ENCODE results near the gene PKP4. TPM values are rescaled to one million over a fixed set of nuclear protein-coding genes. Genes with fewer than 3 reads are reported as not detected.

Gene PKP4
- total RNA-seq, 1 experiment from 2014 or later: not detected

DNA sequence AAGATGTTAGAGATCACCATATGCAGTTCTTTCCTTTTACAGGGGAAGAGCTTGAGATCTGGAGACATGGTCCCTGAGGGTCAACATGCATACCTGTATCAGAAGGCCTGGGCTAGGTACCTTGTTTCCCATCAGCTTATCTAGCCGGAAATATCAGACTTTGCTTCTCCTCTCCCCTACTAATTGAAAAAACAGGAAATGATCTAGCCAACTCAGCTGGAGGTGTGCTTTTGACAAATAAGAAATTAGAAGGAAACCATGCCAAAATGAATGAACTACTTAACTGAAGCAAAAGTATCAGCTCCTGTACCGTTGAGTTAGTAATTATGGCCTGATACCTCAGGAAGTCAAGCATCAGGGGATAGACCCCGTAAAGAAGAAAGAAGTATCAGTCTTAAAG is 20.4 kb downstream of the PKP4 start:
- H4K20me1 ChIP-seq (ENCODE audit: insufficient read depth, low read depth, low read length): no peaks in the 10 kb centered on the region
- H3K4me2 ChIP-seq (ENCODE audit: low read depth, low read length, poor library complexity, severe bottlenecking): no peak overlapping the region
- no peaks in the 10 kb centered on the region for H3K27me3 ChIP-seq (ENCODE audit: low read length)
- H3K9ac ChIP-seq (ENCODE audit: low read length): no peak overlapping the region
- no peak overlapping the region for H3K4me3 ChIP-seq (ENCODE audit: low read length)
- no peak overlapping the region for H2AFZ ChIP-seq (ENCODE audit: low read length)
- no peaks in the 10 kb centered on the region for H3K4me1 ChIP-seq (ENCODE audit: low read length)
- H3K27ac ChIP-seq (ENCODE audit: low read length): no peak overlapping the region
- DNase-seq: no peak
- H3K79me2 ChIP-seq (ENCODE audit: low read length): no peaks in the 10 kb centered on the region
- H3K36me3 ChIP-seq (ENCODE audit: insufficient read depth, low read length): no peaks in the 10 kb centered on the region
- H3K9me3 ChIP-seq (ENCODE audit: low read length): no peaks in the 10 kb centered on the region
- no peaks in the 10 kb centered on the region; the same call in 1 of the 2 replicates for H3K9me2 ChIP-seq (replicated peaks; ENCODE audit: insufficient read depth, low read length)

DNA sequence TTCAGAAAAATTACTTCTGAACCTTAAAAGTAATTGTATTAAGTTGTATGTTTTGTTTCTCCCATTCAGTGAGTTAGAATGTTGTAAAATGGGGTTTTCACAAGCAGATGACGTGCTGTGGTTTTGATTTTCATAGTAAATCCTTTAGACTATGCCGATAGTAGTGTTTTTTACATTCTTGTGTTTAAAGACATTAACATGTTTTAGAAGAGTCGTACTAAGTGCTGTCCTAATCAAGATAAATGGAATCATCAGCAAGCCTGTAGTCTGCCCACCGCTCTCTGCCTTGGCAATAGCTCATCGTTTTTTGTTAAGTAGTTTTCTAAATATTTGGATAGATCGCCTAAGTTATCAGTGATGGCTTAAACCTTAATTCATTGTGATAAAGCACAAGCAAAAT is 21.5 kb downstream of the PKP4 start:
- no peaks in the 10 kb centered on the region for H3K4me1 ChIP-seq (ENCODE audit: low read length)
- no peaks in the 10 kb centered on the region for H3K9me3 ChIP-seq (ENCODE audit: low read length)
- no peaks in the 10 kb centered on the region; the same call in 1 of the 2 replicates for H3K9me2 ChIP-seq (replicated peaks; ENCODE audit: insufficient read depth, low read length)
- no peaks in the 10 kb centered on the region for H3K79me2 ChIP-seq (ENCODE audit: low read length)
- H3K27ac ChIP-seq (ENCODE audit: low read length): no peak overlapping the region
- no peak for DNase-seq
- no peak overlapping the region for H3K4me3 ChIP-seq (ENCODE audit: low read length)
- H2AFZ ChIP-seq (ENCODE audit: low read length): no peak overlapping the region
- no peak overlapping the region for H3K9ac ChIP-seq (ENCODE audit: low read length)
- H3K36me3 ChIP-seq (ENCODE audit: insufficient read depth, low read length): no peaks in the 10 kb centered on the region
- no peaks in the 10 kb centered on the region for H3K27me3 ChIP-seq (ENCODE audit: low read length)
- no peak overlapping the region for H3K4me2 ChIP-seq (ENCODE audit: low read depth, low read length, poor library complexity, severe bottlenecking)
- H4K20me1 ChIP-seq (ENCODE audit: insufficient read depth, low read depth, low read length): no peaks in the 10 kb centered on the region

DNA sequence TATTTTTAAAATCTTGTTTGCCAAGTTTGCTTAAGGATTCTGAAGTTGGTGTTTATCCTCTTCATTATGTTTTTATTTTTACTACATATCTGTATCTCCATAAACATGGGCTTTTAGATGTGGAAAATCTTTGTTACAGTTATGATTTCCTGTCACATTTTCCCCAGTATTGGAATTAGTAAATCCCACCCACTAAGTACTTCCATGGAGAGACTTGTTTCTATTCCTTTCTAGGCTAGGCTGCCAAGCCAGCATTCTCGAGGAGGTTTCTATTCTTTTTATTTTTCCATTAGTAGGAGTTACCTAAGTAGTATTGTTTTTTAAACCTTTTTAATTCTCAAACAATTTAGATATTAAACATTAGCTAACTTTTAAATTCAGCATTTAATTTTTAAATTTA is 22.1 kb downstream of the PKP4 start:
- no peaks in the 10 kb centered on the region for H3K36me3 ChIP-seq (ENCODE audit: insufficient read depth, low read length)
- no peaks in the 10 kb centered on the region for H3K79me2 ChIP-seq (ENCODE audit: low read length)
- no peak for DNase-seq
- H3K27ac ChIP-seq (ENCODE audit: low read length): no peak overlapping the region
- no peaks in the 10 kb centered on the region for H3K9me3 ChIP-seq (ENCODE audit: low read length)
- no peaks in the 10 kb centered on the region for H4K20me1 ChIP-seq (ENCODE audit: insufficient read depth, low read depth, low read length)
- no peaks in the 10 kb centered on the region for H3K27me3 ChIP-seq (ENCODE audit: low read length)
- no peak overlapping the region for H2AFZ ChIP-seq (ENCODE audit: low read length)
- H3K9ac ChIP-seq (ENCODE audit: low read length): no peak overlapping the region
- H3K9me2 ChIP-seq (replicated peaks; ENCODE audit: insufficient read depth, low read length): no peaks in the 10 kb centered on the region; the same call in 1 of the 2 replicates
- no peak overlapping the region for H3K4me3 ChIP-seq (ENCODE audit: low read length)
- no peak overlapping the region for H3K4me2 ChIP-seq (ENCODE audit: low read depth, low read length, poor library complexity, severe bottlenecking)
- no peaks in the 10 kb centered on the region for H3K4me1 ChIP-seq (ENCODE audit: low read length)

DNA sequence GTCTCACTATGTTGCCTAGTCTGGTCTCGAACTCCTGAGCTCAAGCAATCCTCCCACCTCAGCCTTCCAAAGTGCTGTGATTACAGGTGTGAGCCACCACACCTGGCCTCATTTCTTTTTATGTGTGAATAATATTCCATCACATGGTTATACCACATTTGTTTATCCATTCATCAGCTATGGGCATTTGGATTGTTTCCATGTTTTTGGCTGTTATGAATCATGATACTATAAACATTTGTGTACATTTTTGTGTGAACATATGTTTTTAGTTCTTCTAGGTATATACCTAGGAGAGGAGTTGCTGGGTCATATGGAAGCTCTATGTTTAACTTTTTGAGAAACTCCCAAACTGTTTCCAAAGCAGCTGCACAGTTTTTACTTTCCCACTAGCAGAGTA is 24.4 kb downstream of the PKP4 start:
- Histone ChIP-seq H4K20me1 (ENCODE audit: insufficient read depth, low read depth, low read length) (no peaks in the 10 kb centered on the region), H3K4me1 (ENCODE audit: low read length) (no peaks in the 10 kb centered on the region), H3K9me2 (replicated peaks; ENCODE audit: insufficient read depth, low read length) (no peaks in the 10 kb centered on the region; the same call in 1 of the 2 replicates), H3K79me2 (ENCODE audit: low read length) (no peaks in the 10 kb centered on the region), H3K4me3 (ENCODE audit: low read length) (no peak overlapping the region), H3K4me2 (ENCODE audit: low read depth, low read length, poor library complexity, severe bottlenecking) (no peak overlapping the region), H3K9ac (ENCODE audit: low read length) (no peak overlapping the region), H3K27ac (ENCODE audit: low read length) (no peak overlapping the region), H3K9me3 (ENCODE audit: low read length) (no peaks in the 10 kb centered on the region), H3K27me3 (ENCODE audit: low read length) (no peaks in the 10 kb centered on the region), H2AFZ (ENCODE audit: low read length) (no peak overlapping the region), H3K36me3 (ENCODE audit: insufficient read depth, low read length) (no peaks in the 10 kb centered on the region)
- no peak for DNase-seq

DNA sequence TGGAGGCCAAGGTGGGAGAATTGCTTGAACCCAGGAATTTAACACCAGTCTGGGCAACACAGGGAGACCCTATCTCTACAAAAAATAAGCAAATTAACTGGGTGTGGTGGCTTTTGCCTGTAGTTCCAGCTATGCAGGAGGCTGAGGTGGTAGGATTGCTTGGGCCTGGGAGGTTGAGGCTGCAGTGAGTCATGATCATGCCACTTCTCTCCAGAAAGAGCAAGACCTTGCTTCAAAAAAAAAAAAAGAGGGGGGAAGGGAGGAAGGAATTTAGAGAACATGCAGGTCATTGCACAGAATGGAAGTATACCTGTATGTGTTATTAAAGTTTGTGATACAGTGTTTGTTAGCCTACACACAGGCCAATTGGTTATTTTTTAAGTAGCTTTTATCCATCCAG is 25.8 kb downstream of the PKP4 start:
- H3K9me3 ChIP-seq (ENCODE audit: low read length): no peaks in the 10 kb centered on the region
- H3K36me3 ChIP-seq (ENCODE audit: insufficient read depth, low read length): no peaks in the 10 kb centered on the region
- H3K79me2 ChIP-seq (ENCODE audit: low read length): no peaks in the 10 kb centered on the region
- no peak for DNase-seq
- no peak overlapping the region for H3K4me2 ChIP-seq (ENCODE audit: low read depth, low read length, poor library complexity, severe bottlenecking)
- no peak overlapping the region for H2AFZ ChIP-seq (ENCODE audit: low read length)
- H3K4me1 ChIP-seq (ENCODE audit: low read length): no peaks in the 10 kb centered on the region
- H3K9me2 ChIP-seq (replicated peaks; ENCODE audit: insufficient read depth, low read length): no peaks in the 10 kb centered on the region
- H4K20me1 ChIP-seq (ENCODE audit: insufficient read depth, low read depth, low read length): no peaks in the 10 kb centered on the region
- H3K27me3 ChIP-seq (ENCODE audit: low read length): no peaks in the 10 kb centered on the region
- no peak overlapping the region for H3K9ac ChIP-seq (ENCODE audit: low read length)
- no peak overlapping the region for H3K4me3 ChIP-seq (ENCODE audit: low read length)
- no peak overlapping the region for H3K27ac ChIP-seq (ENCODE audit: low read length)

DNA sequence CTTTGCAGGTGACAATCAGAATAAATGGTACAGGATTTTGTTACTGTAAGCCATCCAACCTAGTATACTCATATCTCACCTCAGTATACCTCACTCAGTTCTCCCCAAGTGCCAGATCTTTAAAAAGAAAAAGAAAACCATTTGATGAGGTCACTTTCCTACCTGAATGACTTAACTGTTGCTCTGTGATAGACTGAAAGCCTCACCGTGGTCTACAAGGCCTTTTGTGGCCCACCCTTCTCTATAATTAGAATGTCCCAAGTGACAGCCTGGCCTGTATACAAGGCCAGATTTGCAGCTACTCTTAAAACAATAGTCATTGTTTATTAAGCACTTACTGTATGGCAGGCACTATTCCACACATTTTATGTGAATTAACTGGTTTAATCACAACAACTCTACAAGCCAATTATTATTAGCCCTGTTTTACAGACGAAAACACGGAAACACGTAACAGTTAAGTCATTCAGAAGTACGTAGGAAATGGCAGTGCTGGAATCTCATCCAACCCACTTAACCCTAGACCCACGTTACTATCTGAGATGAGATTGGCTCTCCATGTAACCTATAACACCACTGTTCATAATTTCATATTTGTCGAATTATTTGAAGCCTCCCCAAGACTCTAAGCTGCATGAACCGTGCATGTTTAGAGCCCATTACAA is 28.3 kb downstream of the PKP4 start:
- Histone ChIP-seq H3K9me3 (ENCODE audit: low read length) (no peaks in the 10 kb centered on the region), H3K27me3 (ENCODE audit: low read length) (no peaks in the 10 kb centered on the region), H3K36me3 (ENCODE audit: insufficient read depth, low read length) (no peaks in the 10 kb centered on the region), H3K79me2 (ENCODE audit: low read length) (no peaks in the 10 kb centered on the region), H2AFZ (ENCODE audit: low read length) (no peak overlapping the region), H3K4me3 (ENCODE audit: low read length) (no peak overlapping the region), H3K27ac (ENCODE audit: low read length) (no peak overlapping the region), H3K9me2 (replicated peaks; ENCODE audit: insufficient read depth, low read length) (no peaks in the 10 kb centered on the region), H3K4me2 (ENCODE audit: low read depth, low read length, poor library complexity, severe bottlenecking) (no peak overlapping the region), H3K4me1 (ENCODE audit: low read length) (no peaks in the 10 kb centered on the region), H3K9ac (ENCODE audit: low read length) (no peak overlapping the region), H4K20me1 (ENCODE audit: insufficient read depth, low read depth, low read length) (no peaks in the 10 kb centered on the region)
- no peak for DNase-seq

DNA sequence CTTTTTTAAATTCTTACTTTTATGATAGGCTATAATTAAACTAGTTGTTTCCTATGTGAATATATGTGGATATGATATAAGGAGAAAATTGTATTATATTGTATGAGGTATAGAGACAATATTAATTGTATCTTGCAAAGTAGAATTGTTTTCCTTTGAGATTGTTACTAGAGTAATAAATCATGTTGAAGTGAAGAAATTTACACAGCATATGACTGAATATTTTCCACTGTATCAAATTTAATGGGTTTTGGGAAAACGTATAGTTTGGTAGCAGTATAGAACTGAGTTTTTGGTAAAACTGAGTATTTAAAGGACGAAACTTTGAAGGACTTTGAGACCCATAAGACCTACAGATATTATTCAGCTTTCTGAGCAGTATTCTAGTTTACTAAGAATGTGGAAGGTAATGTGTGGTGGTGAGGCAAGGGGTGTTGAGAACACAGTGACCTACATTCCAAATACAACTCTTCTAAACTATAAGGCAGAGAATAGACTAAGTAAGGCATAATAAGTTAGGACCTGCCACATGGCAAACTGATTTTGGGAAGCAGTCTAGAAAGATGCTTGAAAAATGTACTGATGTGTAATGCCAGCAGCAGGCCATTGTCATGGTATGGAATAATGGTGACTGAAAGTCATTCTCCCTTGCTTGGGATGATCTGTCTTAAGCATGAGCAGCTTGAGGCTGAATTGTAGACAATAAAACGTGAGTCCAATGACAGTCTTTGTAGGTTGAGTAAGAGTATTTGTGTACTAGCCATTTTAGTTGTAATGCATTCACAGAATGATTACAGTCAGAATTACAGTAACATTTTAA is 29.6 kb downstream of the PKP4 start:
- Histone ChIP-seq H3K27me3 (ENCODE audit: low read length) (no peaks in the 10 kb centered on the region), H3K27ac (ENCODE audit: low read length) (no peak overlapping the region), H3K4me3 (ENCODE audit: low read length) (no peak overlapping the region), H3K4me1 (ENCODE audit: low read length) (no peaks in the 10 kb centered on the region), H3K9me2 (replicated peaks; ENCODE audit: insufficient read depth, low read length) (no peaks in the 10 kb centered on the region), H4K20me1 (ENCODE audit: insufficient read depth, low read depth, low read length) (no peaks in the 10 kb centered on the region), H3K9me3 (ENCODE audit: low read length) (no peaks in the 10 kb centered on the region), H3K36me3 (ENCODE audit: insufficient read depth, low read length) (no peaks in the 10 kb centered on the region), H3K79me2 (ENCODE audit: low read length) (no peaks in the 10 kb centered on the region), H3K9ac (ENCODE audit: low read length) (no peak overlapping the region), H3K4me2 (ENCODE audit: low read depth, low read length, poor library complexity, severe bottlenecking) (no peak overlapping the region), H2AFZ (ENCODE audit: low read length) (no peak overlapping the region)
- no peak for DNase-seq

DNA sequence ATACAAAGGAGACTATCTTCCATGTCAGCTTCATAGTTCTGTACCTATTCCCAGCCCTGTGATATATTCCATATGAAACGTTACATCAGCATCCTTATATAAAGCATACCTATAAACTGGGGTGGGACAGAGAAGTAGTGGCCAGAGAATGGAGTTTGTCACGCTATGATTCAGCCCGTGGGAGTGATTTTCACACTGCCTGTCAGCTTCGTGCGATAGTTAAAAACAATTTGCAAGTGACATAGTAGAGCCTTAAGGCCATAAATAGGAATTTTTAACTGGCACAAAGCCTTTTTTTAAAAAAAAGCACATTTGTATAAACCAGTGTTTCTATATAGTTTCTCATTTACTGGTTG is 30.2 kb downstream of the PKP4 start:
- H3K4me2 ChIP-seq (ENCODE audit: low read depth, low read length, poor library complexity, severe bottlenecking): no peak overlapping the region
- H3K27me3 ChIP-seq (ENCODE audit: low read length): no peaks in the 10 kb centered on the region
- no peaks in the 10 kb centered on the region for H3K36me3 ChIP-seq (ENCODE audit: insufficient read depth, low read length)
- no peak overlapping the region for H2AFZ ChIP-seq (ENCODE audit: low read length)
- no peak overlapping the region for H3K9ac ChIP-seq (ENCODE audit: low read length)
- no peak for DNase-seq
- no peak overlapping the region for H3K27ac ChIP-seq (ENCODE audit: low read length)
- H3K4me1 ChIP-seq (ENCODE audit: low read length): no peaks in the 10 kb centered on the region
- no peaks in the 10 kb centered on the region for H3K9me2 ChIP-seq (replicated peaks; ENCODE audit: insufficient read depth, low read length)
- no peak overlapping the region for H3K4me3 ChIP-seq (ENCODE audit: low read length)
- no peaks in the 10 kb centered on the region for H4K20me1 ChIP-seq (ENCODE audit: insufficient read depth, low read depth, low read length)
- H3K79me2 ChIP-seq (ENCODE audit: low read length): no peaks in the 10 kb centered on the region
- no peaks in the 10 kb centered on the region for H3K9me3 ChIP-seq (ENCODE audit: low read length)
